OCI-LY3 (cell line): ENCODE measurements around the gene NOL12.

ENCODE experiments used
- EZH2phosphoT487 ChIP-seq: fragments of 200-600 bp; shearing (Covaris generic); IDR thresholded peaks from 2 replicates; pipeline ENCODE4 v1.6.1; 2018; ENCODE audit warnings: antibody characterized with exemption, mixed run types, low read depth
- TF ChIP-seq, protein P1 (sequence below): fragments of 200-600, 300-600 bp; sonication (generic); IDR thresholded peaks from 2 replicates; pipeline ENCODE4 v1.5.1; 2014; ENCODE audit warnings: antibody characterized with exemption, low read length, low read depth

- no peak for TF ChIP-seq EZH2phosphoT487
- TF ChIP-seq, protein P1, sequence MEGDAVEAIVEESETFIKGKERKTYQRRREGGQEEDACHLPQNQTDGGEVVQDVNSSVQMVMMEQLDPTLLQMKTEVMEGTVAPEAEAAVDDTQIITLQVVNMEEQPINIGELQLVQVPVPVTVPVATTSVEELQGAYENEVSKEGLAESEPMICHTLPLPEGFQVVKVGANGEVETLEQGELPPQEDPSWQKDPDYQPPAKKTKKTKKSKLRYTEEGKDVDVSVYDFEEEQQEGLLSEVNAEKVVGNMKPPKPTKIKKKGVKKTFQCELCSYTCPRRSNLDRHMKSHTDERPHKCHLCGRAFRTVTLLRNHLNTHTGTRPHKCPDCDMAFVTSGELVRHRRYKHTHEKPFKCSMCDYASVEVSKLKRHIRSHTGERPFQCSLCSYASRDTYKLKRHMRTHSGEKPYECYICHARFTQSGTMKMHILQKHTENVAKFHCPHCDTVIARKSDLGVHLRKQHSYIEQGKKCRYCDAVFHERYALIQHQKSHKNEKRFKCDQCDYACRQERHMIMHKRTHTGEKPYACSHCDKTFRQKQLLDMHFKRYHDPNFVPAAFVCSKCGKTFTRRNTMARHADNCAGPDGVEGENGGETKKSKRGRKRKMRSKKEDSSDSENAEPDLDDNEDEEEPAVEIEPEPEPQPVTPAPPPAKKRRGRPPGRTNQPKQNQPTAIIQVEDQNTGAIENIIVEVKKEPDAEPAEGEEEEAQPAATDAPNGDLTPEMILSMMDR = peak; percentile 96
These were observed 4.5 kb upstream of the NOL12 start for GRCh38 chr22:37681556-37682049.
